NCI-H82 (cell line): ENCODE results near the gene DNER.

Experiments used
- DNase-seq: peaks from one replicate; lab custom pipeline; 2025; lab: John Stamatoyannopoulos, UW

DNER gene

DNA sequence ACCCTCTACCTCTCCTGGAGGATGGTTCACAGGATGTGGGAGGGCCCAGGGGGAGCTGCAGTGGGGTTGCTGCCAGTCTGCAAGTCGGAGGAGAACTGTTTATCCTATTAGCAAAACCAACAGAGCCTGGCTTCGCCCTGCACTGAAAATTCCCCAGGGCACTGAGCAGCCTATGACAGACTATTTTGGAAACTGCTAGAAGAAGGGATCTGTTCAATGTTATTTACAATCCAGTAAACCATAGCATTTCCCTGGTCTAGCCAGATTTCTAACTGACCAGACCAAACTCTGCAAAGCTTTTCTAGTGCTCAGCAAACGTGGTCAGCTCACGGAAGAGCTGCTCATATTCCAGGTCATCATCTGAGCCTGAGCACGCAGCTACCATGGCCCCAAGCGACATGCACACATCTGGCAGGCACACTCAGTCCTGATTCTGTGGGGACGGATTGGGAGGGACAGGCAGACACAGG lies 378.4 kb downstream of the DNER start:
- peak; percentile 33 for DNase-seq

DNA sequence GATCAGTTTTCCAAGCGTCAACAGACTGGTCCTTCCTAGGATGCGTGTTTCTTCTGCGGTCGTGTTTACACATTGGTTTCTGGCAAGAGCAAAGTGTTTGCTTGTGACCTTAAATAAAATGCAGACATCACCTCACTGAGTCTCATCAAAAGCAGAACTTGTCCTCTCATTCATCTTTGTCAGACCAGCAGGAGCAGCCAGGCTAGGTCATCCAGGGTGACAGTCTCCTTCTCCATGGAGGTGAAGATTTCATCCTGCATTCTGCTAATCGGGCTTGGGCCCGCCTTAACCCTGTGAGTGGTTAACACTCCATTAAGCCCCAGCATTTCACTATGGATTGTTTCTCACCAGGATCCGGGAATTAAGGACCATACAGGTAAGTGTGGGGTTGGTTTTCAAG lies 379.0 kb downstream of the DNER start:
- DNase-seq: peak; percentile 7

DNA sequence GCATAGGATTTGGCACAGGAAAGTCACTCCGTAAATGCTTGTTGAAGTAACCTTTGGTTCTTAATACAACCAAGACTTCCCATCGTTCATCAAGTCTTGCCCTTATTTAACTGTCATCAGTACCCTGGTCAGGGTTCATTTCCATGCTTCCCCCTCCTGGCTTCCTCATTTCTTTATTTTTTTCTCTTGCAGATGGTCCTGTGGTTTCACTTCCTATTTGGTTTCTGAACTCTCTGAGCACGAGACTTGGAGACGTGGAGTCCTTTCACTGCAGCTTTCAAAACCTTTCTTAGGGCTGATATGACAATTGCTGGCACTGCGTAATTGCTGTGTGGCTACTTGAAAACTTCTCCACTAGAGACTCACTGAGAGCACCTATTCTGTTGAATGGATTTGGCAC lies 383.4 kb downstream of the DNER start:
- DNase-seq: no peak

DNA sequence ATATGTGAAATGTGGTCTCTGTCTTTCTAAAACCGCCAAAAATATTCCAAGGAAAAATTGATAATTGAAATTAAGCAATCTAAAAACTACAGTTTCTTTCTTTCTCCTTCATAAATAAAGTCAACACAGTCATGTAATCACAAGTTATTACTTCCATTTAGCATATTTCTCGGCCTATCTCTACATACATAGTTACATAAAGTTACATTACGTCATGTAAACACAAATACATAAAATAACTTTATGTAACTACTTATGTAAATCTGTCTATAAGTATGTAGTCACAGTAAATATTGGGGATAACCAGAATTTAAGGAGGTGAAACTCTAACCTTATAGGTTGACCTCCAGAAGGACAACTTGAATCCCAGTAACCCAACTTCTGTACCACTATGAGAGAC lies 394.8 kb downstream of the DNER start:
- no peak for DNase-seq

DNA sequence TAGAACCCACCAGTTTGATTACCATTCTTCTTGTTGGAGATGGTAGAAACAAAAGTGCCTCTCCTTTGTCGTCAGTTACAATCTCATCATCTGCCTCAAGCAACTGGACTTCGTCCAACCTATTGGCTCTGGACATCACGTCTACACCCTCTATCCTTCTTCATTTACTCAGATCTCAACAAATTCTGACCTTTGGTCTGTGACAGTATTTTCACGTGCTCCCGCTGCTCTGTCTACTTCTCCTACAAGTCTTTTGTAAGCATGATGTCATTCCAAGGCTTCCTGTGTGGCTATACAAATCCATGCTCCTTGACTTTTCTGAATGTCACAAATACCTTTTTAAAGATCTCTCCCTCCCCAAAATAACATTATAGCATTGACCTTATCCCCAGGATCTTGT lies 400.2 kb downstream of the DNER start:
- DNase-seq: no peak

DNA sequence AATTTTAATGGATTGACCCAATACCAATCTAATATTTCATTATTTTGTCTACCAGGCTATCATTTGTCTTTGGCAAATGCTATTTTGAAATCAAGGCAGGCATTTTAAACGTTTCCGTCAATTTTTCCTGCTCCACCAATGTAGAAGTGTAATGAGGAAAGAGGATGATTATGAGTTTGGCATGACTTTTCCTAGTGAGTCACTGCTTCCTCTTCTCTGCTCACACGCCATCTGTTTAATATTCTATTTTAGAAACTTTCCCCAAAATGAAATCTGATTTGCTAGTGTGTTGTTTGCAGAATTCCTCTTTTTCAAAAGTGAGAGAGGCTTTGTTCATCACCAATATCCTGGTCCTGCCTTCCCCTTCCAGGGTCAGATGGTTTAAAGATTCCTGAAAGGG lies 400.8 kb downstream of the DNER start:
- no peak for DNase-seq
